ENCODE data around the gene CCL2. TPM values are rescaled to one million over a fixed set of nuclear protein-coding genes. Genes with fewer than 3 reads are reported as not detected.

CCL2 gene
- total RNA-seq, 1 experiment from 2014 or later: not detected

DNA sequence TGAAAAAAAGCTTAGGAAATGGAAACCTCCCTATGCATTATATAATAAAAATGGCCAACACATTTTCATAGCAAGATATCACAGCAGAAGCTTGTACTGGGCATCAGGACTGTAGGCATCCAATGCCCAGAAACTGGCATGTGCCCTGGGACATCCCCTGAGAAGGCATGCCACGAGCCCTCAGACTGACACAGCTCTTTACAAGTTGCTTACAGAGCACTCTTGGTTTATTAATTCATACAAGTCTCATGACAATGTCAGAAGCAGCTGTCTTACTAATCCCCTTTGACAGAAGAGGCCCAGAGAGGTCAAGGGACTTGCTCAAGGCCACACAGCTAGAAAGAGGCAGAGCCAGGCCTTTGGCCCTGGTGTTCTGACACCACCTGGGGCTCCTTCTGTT is 5.6 kb upstream of the CCL2 start:
- Histone ChIP-seq H3K4me1 (ENCODE audit: control insufficient read depth in 1 of 2, insufficient read depth in 2 of 2, low read length in 2 of 2) (no peaks in the 10 kb centered on the region), H2AFZ (ENCODE audit: low read depth, low read length, poor library complexity, severe bottlenecking) (no peak overlapping the region), H4K20me1 (ENCODE audit: insufficient read depth) (no peaks in the 10 kb centered on the region), H3K27me3 (ENCODE audit: insufficient read depth, low read length) (no peaks in the 10 kb centered on the region; the same call in 1 of the 2 replicates), H3K9ac (ENCODE audit: low read length) (no peak overlapping the region), H3K9me2 (ENCODE audit: insufficient read depth) (no peaks in the 10 kb centered on the region), H3K27ac (ENCODE audit: low read depth, low read length) (no peak overlapping the region), H3K9me3 (ENCODE audit: control insufficient read depth in 1 of 2, insufficient read depth in 1 of 2, low read depth in 1 of 2, low read length in 2 of 2) (no peaks in the 10 kb centered on the region), H3K4me3 (replicated peaks in 1 of 2; ENCODE audit: low read depth in 1 of 2, low read length in 2 of 2) (no peak overlapping the region), H3K4me2 (ENCODE audit: low read length) (no peak overlapping the region), H3K36me3 (ENCODE audit: control insufficient read depth in 1 of 2, insufficient read depth in 2 of 2, low read length in 2 of 2) (no peaks in the 10 kb centered on the region), H3K79me2 (ENCODE audit: insufficient read depth, low read length) (no peaks in the 10 kb centered on the region)
- no peak for TF ChIP-seq POLR2AphosphoS5 (IDR thresholded peaks at IDR 0.05; ENCODE audit: low read depth, low read length)
- no peak for TF ChIP-seq RAD21 (IDR thresholded peaks at IDR 0.05; ENCODE audit: low read depth)
- TF ChIP-seq, protein P1, sequence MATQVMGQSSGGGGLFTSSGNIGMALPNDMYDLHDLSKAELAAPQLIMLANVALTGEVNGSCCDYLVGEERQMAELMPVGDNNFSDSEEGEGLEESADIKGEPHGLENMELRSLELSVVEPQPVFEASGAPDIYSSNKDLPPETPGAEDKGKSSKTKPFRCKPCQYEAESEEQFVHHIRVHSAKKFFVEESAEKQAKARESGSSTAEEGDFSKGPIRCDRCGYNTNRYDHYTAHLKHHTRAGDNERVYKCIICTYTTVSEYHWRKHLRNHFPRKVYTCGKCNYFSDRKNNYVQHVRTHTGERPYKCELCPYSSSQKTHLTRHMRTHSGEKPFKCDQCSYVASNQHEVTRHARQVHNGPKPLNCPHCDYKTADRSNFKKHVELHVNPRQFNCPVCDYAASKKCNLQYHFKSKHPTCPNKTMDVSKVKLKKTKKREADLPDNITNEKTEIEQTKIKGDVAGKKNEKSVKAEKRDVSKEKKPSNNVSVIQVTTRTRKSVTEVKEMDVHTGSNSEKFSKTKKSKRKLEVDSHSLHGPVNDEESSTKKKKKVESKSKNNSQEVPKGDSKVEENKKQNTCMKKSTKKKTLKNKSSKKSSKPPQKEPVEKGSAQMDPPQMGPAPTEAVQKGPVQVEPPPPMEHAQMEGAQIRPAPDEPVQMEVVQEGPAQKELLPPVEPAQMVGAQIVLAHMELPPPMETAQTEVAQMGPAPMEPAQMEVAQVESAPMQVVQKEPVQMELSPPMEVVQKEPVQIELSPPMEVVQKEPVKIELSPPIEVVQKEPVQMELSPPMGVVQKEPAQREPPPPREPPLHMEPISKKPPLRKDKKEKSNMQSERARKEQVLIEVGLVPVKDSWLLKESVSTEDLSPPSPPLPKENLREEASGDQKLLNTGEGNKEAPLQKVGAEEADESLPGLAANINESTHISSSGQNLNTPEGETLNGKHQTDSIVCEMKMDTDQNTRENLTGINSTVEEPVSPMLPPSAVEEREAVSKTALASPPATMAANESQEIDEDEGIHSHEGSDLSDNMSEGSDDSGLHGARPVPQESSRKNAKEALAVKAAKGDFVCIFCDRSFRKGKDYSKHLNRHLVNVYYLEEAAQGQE (IDR thresholded peaks at IDR 0.05; ENCODE audit: low read depth): no peak
- TF ChIP-seq ZFX (IDR thresholded peaks at IDR 0.05): no peak
- TF ChIP-seq ELF1 (IDR thresholded peaks at IDR 0.05; ENCODE audit: borderline replicate concordance, low read depth): no peak
- TF ChIP-seq POLR2A (IDR thresholded peaks at IDR 0.05; ENCODE audit: borderline replicate concordance, extremely low read depth, insufficient read depth, insufficient read length): no peak
- TF ChIP-seq, protein P2, sequence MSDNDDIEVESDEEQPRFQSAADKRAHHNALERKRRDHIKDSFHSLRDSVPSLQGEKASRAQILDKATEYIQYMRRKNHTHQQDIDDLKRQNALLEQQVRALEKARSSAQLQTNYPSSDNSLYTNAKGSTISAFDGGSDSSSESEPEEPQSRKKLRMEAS (IDR thresholded peaks at IDR 0.05): no peak
- TF ChIP-seq ZNF274 (IDR thresholded peaks at IDR 0.05; ENCODE audit: low read depth, low read length): no peak
- TF ChIP-seq EZH2 (IDR thresholded peaks at IDR 0.05): no peak
- TF ChIP-seq, protein P3, sequence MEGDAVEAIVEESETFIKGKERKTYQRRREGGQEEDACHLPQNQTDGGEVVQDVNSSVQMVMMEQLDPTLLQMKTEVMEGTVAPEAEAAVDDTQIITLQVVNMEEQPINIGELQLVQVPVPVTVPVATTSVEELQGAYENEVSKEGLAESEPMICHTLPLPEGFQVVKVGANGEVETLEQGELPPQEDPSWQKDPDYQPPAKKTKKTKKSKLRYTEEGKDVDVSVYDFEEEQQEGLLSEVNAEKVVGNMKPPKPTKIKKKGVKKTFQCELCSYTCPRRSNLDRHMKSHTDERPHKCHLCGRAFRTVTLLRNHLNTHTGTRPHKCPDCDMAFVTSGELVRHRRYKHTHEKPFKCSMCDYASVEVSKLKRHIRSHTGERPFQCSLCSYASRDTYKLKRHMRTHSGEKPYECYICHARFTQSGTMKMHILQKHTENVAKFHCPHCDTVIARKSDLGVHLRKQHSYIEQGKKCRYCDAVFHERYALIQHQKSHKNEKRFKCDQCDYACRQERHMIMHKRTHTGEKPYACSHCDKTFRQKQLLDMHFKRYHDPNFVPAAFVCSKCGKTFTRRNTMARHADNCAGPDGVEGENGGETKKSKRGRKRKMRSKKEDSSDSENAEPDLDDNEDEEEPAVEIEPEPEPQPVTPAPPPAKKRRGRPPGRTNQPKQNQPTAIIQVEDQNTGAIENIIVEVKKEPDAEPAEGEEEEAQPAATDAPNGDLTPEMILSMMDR (IDR thresholded peaks at IDR 0.05 in 2 of 3, conservative IDR thresholded peaks at IDR 0.05 in 1 of 3; ENCODE audit: borderline replicate concordance in 1 of 3, insufficient read depth in 1 of 3, low read depth in 2 of 3, low read length in 2 of 3): no peak
- TF ChIP-seq SP1 (IDR thresholded peaks at IDR 0.05; ENCODE audit: low read depth): no peak
- no peak for TF ChIP-seq SIN3A (IDR thresholded peaks at IDR 0.05; ENCODE audit: low read depth)
- no peak for TF ChIP-seq EZH2phosphoT487 (IDR thresholded peaks at IDR 0.05; ENCODE audit: borderline replicate concordance)
- TF ChIP-seq FOSL1 (IDR thresholded peaks at IDR 0.05; ENCODE audit: low read depth): no peak
- TF ChIP-seq, protein P4, sequence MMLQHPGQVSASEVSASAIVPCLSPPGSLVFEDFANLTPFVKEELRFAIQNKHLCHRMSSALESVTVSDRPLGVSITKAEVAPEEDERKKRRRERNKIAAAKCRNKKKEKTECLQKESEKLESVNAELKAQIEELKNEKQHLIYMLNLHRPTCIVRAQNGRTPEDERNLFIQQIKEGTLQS (IDR thresholded peaks at IDR 0.05): no peak
- POLR2A ChIA-PET: no interaction called here
- CTCF ChIA-PET: no interaction called here
- DNase-seq (ENCODE audit: low read depth, low spot score): no peak
- RAD21 ChIA-PET (ENCODE audit: low non-redundant PET in 1 of 2, low total read pairs in 2 of 2, uncharacterized antibody in 2 of 2, unreplicated experiment in 2 of 2): no interaction called here
- BruUV-seq (replicated peaks): no TSS peak
- intact Hi-C loops (cut with micrococcal nuclease): no loop called here
- ATAC-seq: no peak

Data from HCT116 (cell line).